ENCODE measurements around the gene MAPKBP1. TPM values are rescaled to one million over a fixed set of nuclear protein-coding genes. Genes with fewer than 3 reads are reported as not detected.

Gene MAPKBP1, protein sequence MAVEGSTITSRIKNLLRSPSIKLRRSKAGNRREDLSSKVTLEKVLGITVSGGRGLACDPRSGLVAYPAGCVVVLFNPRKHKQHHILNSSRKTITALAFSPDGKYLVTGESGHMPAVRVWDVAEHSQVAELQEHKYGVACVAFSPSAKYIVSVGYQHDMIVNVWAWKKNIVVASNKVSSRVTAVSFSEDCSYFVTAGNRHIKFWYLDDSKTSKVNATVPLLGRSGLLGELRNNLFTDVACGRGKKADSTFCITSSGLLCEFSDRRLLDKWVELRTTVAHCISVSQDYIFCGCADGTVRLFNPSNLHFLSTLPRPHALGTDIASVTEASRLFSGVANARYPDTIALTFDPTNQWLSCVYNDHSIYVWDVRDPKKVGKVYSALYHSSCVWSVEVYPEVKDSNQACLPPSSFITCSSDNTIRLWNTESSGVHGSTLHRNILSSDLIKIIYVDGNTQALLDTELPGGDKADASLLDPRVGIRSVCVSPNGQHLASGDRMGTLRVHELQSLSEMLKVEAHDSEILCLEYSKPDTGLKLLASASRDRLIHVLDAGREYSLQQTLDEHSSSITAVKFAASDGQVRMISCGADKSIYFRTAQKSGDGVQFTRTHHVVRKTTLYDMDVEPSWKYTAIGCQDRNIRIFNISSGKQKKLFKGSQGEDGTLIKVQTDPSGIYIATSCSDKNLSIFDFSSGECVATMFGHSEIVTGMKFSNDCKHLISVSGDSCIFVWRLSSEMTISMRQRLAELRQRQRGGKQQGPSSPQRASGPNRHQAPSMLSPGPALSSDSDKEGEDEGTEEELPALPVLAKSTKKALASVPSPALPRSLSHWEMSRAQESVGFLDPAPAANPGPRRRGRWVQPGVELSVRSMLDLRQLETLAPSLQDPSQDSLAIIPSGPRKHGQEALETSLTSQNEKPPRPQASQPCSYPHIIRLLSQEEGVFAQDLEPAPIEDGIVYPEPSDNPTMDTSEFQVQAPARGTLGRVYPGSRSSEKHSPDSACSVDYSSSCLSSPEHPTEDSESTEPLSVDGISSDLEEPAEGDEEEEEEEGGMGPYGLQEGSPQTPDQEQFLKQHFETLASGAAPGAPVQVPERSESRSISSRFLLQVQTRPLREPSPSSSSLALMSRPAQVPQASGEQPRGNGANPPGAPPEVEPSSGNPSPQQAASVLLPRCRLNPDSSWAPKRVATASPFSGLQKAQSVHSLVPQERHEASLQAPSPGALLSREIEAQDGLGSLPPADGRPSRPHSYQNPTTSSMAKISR (N-terminal part only)
- 12.6 and 15.1 TPM in 2 replicates for total RNA-seq

GRCh38 chr15:41774062-41774881, at the start of gene MAPKBP1:
MAPKBP1 (plus strand) TSS chr15:41774484; CDS start chr15:41775276, 792 bp downstream.

DNA sequence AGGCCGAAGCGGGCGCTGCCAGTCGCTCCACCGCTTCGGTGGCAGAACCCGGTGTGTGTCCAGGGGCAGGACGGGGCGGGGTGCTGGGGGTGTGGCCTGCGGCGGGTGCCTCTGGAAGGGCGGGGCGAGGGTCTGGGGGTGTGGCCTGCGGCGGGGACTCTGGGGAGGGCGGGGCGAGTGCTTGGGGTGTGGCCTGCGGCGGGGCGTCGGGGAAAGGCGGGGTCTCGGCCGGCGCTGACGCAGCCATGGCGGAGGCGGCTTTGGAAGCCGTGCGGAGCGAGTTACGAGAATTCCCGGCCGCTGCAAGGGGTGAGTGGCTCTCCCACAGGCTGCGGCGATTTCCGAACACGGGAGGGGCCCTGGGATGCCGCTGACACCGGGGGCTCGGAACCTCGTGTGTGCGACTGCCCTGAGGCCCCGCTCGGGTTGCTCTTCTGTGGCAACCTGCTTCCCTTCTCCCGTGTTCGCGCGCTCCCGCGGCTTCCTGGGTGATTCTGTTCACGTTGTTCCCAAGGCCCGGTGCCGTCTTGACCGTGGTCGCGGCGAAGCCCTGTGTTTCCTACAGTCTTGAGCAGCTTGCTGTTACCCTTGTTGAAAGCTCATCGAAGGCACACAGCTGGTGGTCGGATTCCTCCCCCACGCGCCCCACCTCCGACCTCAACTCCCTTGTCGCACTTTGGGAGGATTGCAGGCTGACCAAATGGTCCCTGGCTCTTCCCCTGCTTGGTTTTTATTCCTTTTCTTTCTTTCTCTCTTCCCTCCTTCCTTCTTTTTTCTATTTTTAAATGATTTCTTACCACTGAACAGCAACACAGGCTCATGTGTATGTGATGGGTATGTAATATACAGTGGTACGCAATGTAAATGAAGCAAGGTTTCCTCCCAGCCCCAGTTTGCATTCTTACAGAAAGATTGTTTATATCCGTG, 53.9 kb downstream of the MAPKBP1 start, which contains the start of gene JMJD7:
Gene JMJD7, plus strand, starts transcription at position 213 of the 927 bp plus-strand sequence. Its CDS starts 33 bp downstream, at position 246.

GRCh38 chr15:41838400-41838897, 64.2 kb downstream of the MAPKBP1 start, which contains the start of gene PLA2G4B:
PLA2G4B (plus strand) TSS chr15:41838847; CDS start chr15:41838914, 67 bp downstream.

Other genes with a start within 250 kb of the MAPKBP1 start
- gene RPAP1, start 230.2 kb upstream of the MAPKBP1 start, total RNA-seq, result 13.7 and 16.0 TPM in 2 replicates
- gene TYRO3, start 215.3 kb upstream of the MAPKBP1 start, total RNA-seq, result 11.8 and 16.9 TPM in 2 replicates
- gene MGA, start 114.1 kb upstream of the MAPKBP1 start, total RNA-seq, result 21.1 and 40.4 TPM in 2 replicates
- gene JMJD7, start 53.6 kb downstream of the MAPKBP1 start, total RNA-seq, result 0.79 and 1.8 TPM in 2 replicates
- 0.79 and 2.0 TPM in 2 replicates for gene PLA2G4B, start 64.4 kb downstream of the MAPKBP1 start, total RNA-seq
- gene SPTBN5, start 119.6 kb downstream of the MAPKBP1 start, total RNA-seq, result 0.16 and 0.17 TPM in 2 replicates
- gene EHD4, start 198.1 kb downstream of the MAPKBP1 start, total RNA-seq, result 7.0 and 10.9 TPM in 2 replicates
- gene PLA2G4E, start 246.6 kb downstream of the MAPKBP1 start, total RNA-seq, result not detected in 2 replicates

All from bronchial smooth muscle cell (primary cell).